ENCODE results near the gene NOP9. TPM values are rescaled to one million over a fixed set of nuclear protein-coding genes. Genes with fewer than 3 reads are reported as not detected.

The NOP9 gene
- total RNA-seq, 1 experiment from 2014 or later = 42.0 TPM

DNA sequence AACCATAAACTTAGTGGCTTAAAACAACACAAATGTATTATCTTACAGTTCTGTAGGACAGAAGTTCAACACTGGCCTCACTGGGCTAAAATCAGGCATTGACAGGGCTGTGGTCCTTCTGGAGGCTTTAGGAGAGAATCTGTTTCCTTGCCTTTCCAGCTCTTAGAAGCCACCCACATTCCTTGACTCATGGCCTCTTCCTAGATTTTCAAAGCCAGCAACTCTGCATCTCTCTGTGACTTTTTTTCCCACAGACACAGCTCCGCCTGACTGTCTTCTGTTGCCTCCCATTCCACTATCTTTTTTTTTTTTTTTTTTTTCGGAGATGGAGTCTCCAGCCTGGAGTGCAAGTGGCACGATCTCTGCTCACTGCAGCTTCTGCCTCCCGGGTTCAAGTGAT, 56.6 kb downstream of the NOP9 start:
- no peak for DNase-seq
- Histone ChIP-seq H3K4me2 (ENCODE audit: low read depth, low read length, poor library complexity, severe bottlenecking) (no peak overlapping the region), H3K9ac (ENCODE audit: low read length) (no peak overlapping the region), H3K36me3 (ENCODE audit: insufficient read depth, low read length) (no peaks in the 10 kb centered on the region), H3K27me3 (ENCODE audit: low read length) (no peaks in the 10 kb centered on the region), H3K4me3 (ENCODE audit: low read length) (no peak overlapping the region), H3K9me2 (replicated peaks; ENCODE audit: insufficient read depth, low read length) (no peaks in the 10 kb centered on the region), H3K27ac (ENCODE audit: low read length) (no peak overlapping the region), H3K79me2 (ENCODE audit: low read length) (no peaks in the 10 kb centered on the region), H2AFZ (ENCODE audit: low read length) (no peak overlapping the region), H4K20me1 (ENCODE audit: insufficient read depth, low read depth, low read length) (no peaks in the 10 kb centered on the region), H3K9me3 (ENCODE audit: low read length) (no peaks in the 10 kb centered on the region), H3K4me1 (ENCODE audit: low read length) (no peaks in the 10 kb centered on the region)

Small RNAs within 50 kb of the gene (small RNA-seq; reads per million reads assigned to genes)
- gene RF00026 = not detected

Other genes with a start within 250 kb of the NOP9 start
- 58.4 and 110 TPM in 2 replicates for gene CARMIL3, start 247.8 kb upstream of the NOP9 start, total RNA-seq (2014; rRNA removed; shearing (Covaris generic); ENCODE audit: low replicate concordance)
- gene CPNE6, start 228.3 kb upstream of the NOP9 start, total RNA-seq (2014; rRNA removed; shearing (Covaris generic); ENCODE audit: low replicate concordance) = 0.04 and 1.3 TPM in 2 replicates
- gene PCK2, start 205.5 kb upstream of the NOP9 start, total RNA-seq (2014; rRNA removed; shearing (Covaris generic); ENCODE audit: low replicate concordance) = 106 and 151 TPM in 2 replicates
- gene DCAF11, start 185.1 kb upstream of the NOP9 start, total RNA-seq (2014; rRNA removed; shearing (Covaris generic); ENCODE audit: low replicate concordance) = 93.5 and 103 TPM in 2 replicates
- 1.5 and 2.5 TPM in 2 replicates for gene NRL, start 184.9 kb upstream of the NOP9 start, total RNA-seq (2014; rRNA removed; shearing (Covaris generic); ENCODE audit: low replicate concordance)
- gene FITM1, start 169.2 kb upstream of the NOP9 start, total RNA-seq (2014; rRNA removed; shearing (Covaris generic); ENCODE audit: low replicate concordance) = 0.89 and 1.6 TPM in 2 replicates
- gene PSME1, start 163.7 kb upstream of the NOP9 start, total RNA-seq (2014; rRNA removed; shearing (Covaris generic); ENCODE audit: low replicate concordance) = 435 and 452 TPM in 2 replicates
- gene EMC9, start 158.3 kb upstream of the NOP9 start, total RNA-seq (2014; rRNA removed; shearing (Covaris generic); ENCODE audit: low replicate concordance) = 35.3 and 95.4 TPM in 2 replicates
- gene PSME2, start 153.2 kb upstream of the NOP9 start, total RNA-seq (2014; rRNA removed; shearing (Covaris generic); ENCODE audit: low replicate concordance) = 469 and 536 TPM in 2 replicates
- gene RNF31, start 152.4 kb upstream of the NOP9 start, total RNA-seq (2014; rRNA removed; shearing (Covaris generic); ENCODE audit: low replicate concordance) = 82.0 and 153 TPM in 2 replicates
- 72.7 and 79.8 TPM in 2 replicates for gene IRF9, start 138.6 kb upstream of the NOP9 start, total RNA-seq (2014; rRNA removed; shearing (Covaris generic); ENCODE audit: low replicate concordance)
- gene REC8, start 127.8 kb upstream of the NOP9 start, total RNA-seq (2014; rRNA removed; shearing (Covaris generic); ENCODE audit: low replicate concordance) = 22.1 and 34.6 TPM in 2 replicates
- gene IPO4, start 111.0 kb upstream of the NOP9 start, total RNA-seq (2014; rRNA removed; shearing (Covaris generic); ENCODE audit: low replicate concordance) = 48.9 and 118 TPM in 2 replicates
- 31.3 and 49.0 TPM in 2 replicates for gene TM9SF1, start 104.4 kb upstream of the NOP9 start, total RNA-seq (2014; rRNA removed; shearing (Covaris generic); ENCODE audit: low replicate concordance)
- gene TSSK4, start 94.2 kb upstream of the NOP9 start, total RNA-seq (2014; rRNA removed; shearing (Covaris generic); ENCODE audit: low replicate concordance) = 4.2 TPM in 1 of 2 replicates, not detected in the other
- 36.8 and 94.6 TPM in 2 replicates for gene CHMP4A, start 86.4 kb upstream of the NOP9 start, total RNA-seq (2014; rRNA removed; shearing (Covaris generic); ENCODE audit: low replicate concordance)
- 30.7 and 35.4 TPM in 2 replicates for gene MDP1, start 83.8 kb upstream of the NOP9 start, total RNA-seq (2014; rRNA removed; shearing (Covaris generic); ENCODE audit: low replicate concordance)
- 293 and 323 TPM in 2 replicates for gene NEDD8, start 67.5 kb upstream of the NOP9 start, total RNA-seq (2014; rRNA removed; shearing (Covaris generic); ENCODE audit: low replicate concordance)
- 132 and 164 TPM in 2 replicates for gene GMPR2, start 66.9 kb upstream of the NOP9 start, total RNA-seq (2014; rRNA removed; shearing (Covaris generic); ENCODE audit: low replicate concordance)
- gene TINF2, start 57.2 kb upstream of the NOP9 start, total RNA-seq (2014; rRNA removed; shearing (Covaris generic); ENCODE audit: low replicate concordance) = 81.1 and 104 TPM in 2 replicates
- gene TGM1, start 36.7 kb upstream of the NOP9 start, total RNA-seq (2014; rRNA removed; shearing (Covaris generic); ENCODE audit: low replicate concordance) = 1.3 and 5.2 TPM in 2 replicates
- 45.1 and 64.1 TPM in 2 replicates for gene RABGGTA, start 28.3 kb upstream of the NOP9 start, total RNA-seq (2014; rRNA removed; shearing (Covaris generic); ENCODE audit: low replicate concordance)
- gene DHRS1, start 70 bp upstream of the NOP9 start, total RNA-seq (2014; rRNA removed; shearing (Covaris generic); ENCODE audit: low replicate concordance) = 27.1 and 35.9 TPM in 2 replicates
- gene CIDEB, start 8.1 kb downstream of the NOP9 start, total RNA-seq (2014; rRNA removed; shearing (Covaris generic); ENCODE audit: low replicate concordance) = 7.1 and 9.9 TPM in 2 replicates
- 12.9 and 41.5 TPM in 2 replicates for gene LTB4R2, start 10.3 kb downstream of the NOP9 start, total RNA-seq (2014; rRNA removed; shearing (Covaris generic); ENCODE audit: low replicate concordance)
- gene LTB4R, start 11.7 kb downstream of the NOP9 start, total RNA-seq (2014; rRNA removed; shearing (Covaris generic); ENCODE audit: low replicate concordance) = 26.6 and 29.6 TPM in 2 replicates
- 0.07 and 0.69 TPM in 2 replicates for gene ADCY4, start 35.2 kb downstream of the NOP9 start, total RNA-seq (2014; rRNA removed; shearing (Covaris generic); ENCODE audit: low replicate concordance)
- gene RIPK3, start 40.1 kb downstream of the NOP9 start, total RNA-seq (2014; rRNA removed; shearing (Covaris generic); ENCODE audit: low replicate concordance) = 1.6 and 2.3 TPM in 2 replicates
- gene NFATC4, start 68.3 kb downstream of the NOP9 start, total RNA-seq (2014; rRNA removed; shearing (Covaris generic); ENCODE audit: low replicate concordance) = 17.1 and 19.9 TPM in 2 replicates
- not detected in 2 replicates for gene NYNRIN, start 99.2 kb downstream of the NOP9 start, total RNA-seq (2014; rRNA removed; shearing (Covaris generic); ENCODE audit: low replicate concordance)
- 1.1 and 3.6 TPM in 2 replicates for gene CBLN3, start 129.8 kb downstream of the NOP9 start, total RNA-seq (2014; rRNA removed; shearing (Covaris generic); ENCODE audit: low replicate concordance)
- gene KHNYN, start 130.1 kb downstream of the NOP9 start, total RNA-seq (2014; rRNA removed; shearing (Covaris generic); ENCODE audit: low replicate concordance) = 50.8 and 109 TPM in 2 replicates
- 53.3 and 77.2 TPM in 2 replicates for gene SDR39U1, start 142.9 kb downstream of the NOP9 start, total RNA-seq (2014; rRNA removed; shearing (Covaris generic); ENCODE audit: low replicate concordance)
- not detected in 2 replicates for gene CMA1, start 208.4 kb downstream of the NOP9 start, total RNA-seq (2014; rRNA removed; shearing (Covaris generic); ENCODE audit: low replicate concordance)

All from Karpas-422 (cell line).